K562 (cell line): ENCODE data around the gene IMPG1. TPM values are rescaled to one million over a fixed set of nuclear protein-coding genes. Genes with fewer than 3 reads are reported as not detected.

Experiments used
- ATAC-seq: fragments of 200-7000 bp; cut with Tn5 transposase; 3 replicates; pipeline ENCODE4 v1.9.1; 2020; ENCODE audit warnings: moderate library complexity
- BruUV-seq: library from RNA; stranded (reverse); fragments of 400-500 nt; replicated peaks from 2 replicates; lab custom pipeline; 2021; lab: Mats Ljungman, UMichigan
- CTCF ChIA-PET: fragments of 300-600 bp; formaldehyde crosslinking; extraction: SDS; loops from one replicate; lab custom pipeline; 2021; ENCODE audit warnings: low intra/inter-chr PET ratio; lab: Yijun Ruan, JAX
- POLR2A ChIA-PET: fragments of 300-600, 350-650 bp; sonication (Branson Sonifier 250); formaldehyde crosslinking; extraction: SDS; loops from one replicate; lab custom pipeline; 2021; ENCODE audit warnings: antibody characterized with exemption, inconsistent platforms; lab: Yijun Ruan, JAX
- DNase-seq, 4 experiments: peaks; one replicate each; pipeline versions ENCODE4 v3.0.0 to v3.0.0-alpha.2; 2011 to 2018; ENCODE audit warnings: low spot score in 3 of 4, mixed read lengths in 3 of 4; ENCODE audit errors: extremely low read depth in 1 of 4
- FAIRE-seq: peaks from 2 replicates; lab custom pipeline; 2011; peaks lifted over from hg19 to GRCh38; lab: Jason Lieb, UNC
- H2AFZ ChIP-seq: 2 replicates; pipeline ENCODE4 v1.6.0; 2011; ENCODE audit warnings: low read depth, low read length, control low read depth, inconsistent platforms
- H3K27ac ChIP-seq: fragments of 200-600 bp; 3 replicates; pipeline ENCODE4 v1.8.0; 2011; ENCODE audit warnings: low read depth, mild to moderate bottlenecking, control low read depth, inconsistent platforms, low read length, moderate library complexity, mixed read lengths; ENCODE audit errors: extremely low read depth
- H3K27me3 ChIP-seq, 2 experiments: fragments of 300-600 bp in 1 of 2; 2 replicates in 1 of 2; 3 replicates in 1 of 2; pipeline versions ENCODE4 v1.6.0 to v1.8.0; 2011; ENCODE audit warnings: inconsistent platforms in 2 of 2, low read length in 2 of 2, mild to moderate bottlenecking in 1 of 2, mixed read lengths in 1 of 2, moderate library complexity in 1 of 2; ENCODE audit not compliant: control insufficient read depth in 2 of 2, insufficient read depth in 2 of 2
- H3K36me3 ChIP-seq: fragments of 300-600 bp; 3 replicates; pipeline ENCODE4 v1.8.0; 2011; ENCODE audit warnings: mild to moderate bottlenecking, low read length, inconsistent platforms; ENCODE audit not compliant: control insufficient read depth, insufficient read depth
- H3K4me1 ChIP-seq, 2 experiments: fragments of 200-600 bp in 1 of 2; replicated peaks in 1 of 2; 2 replicates in 1 of 2; 3 replicates in 1 of 2; pipeline versions ENCODE4 v1.5.1 to v1.8.0; 2011; ENCODE audit warnings: inconsistent platforms in 2 of 2, low read length in 2 of 2, mild to moderate bottlenecking in 1 of 2, mixed read lengths in 1 of 2, moderate library complexity in 1 of 2; ENCODE audit not compliant: control insufficient read depth in 2 of 2, insufficient read depth in 2 of 2
- H3K4me2 ChIP-seq: 2 replicates; pipeline ENCODE4 v1.6.1; 2011; ENCODE audit warnings: low read length, control low read depth, inconsistent platforms, mixed read lengths; ENCODE audit not compliant: insufficient read depth
- H3K4me3 ChIP-seq: fragments of 200-600 bp; sonication (generic), shearing (Covaris generic); 2 replicates; pipeline ENCODE4 v1.5.1; 2016; ENCODE audit warnings: control low read depth, inconsistent platforms
- H3K79me2 ChIP-seq: fragments of 200-600 bp; 3 replicates; pipeline ENCODE4 v1.8.0; 2011; ENCODE audit warnings: low read length, inconsistent platforms; ENCODE audit not compliant: control insufficient read depth, insufficient read depth
- H3K9ac ChIP-seq, 2 experiments: 2 replicates each; pipeline versions ENCODE4 v1.6.0 to v1.6.1; 2011; ENCODE audit warnings: low read depth in 2 of 2, low read length in 2 of 2, control low read depth in 1 of 2, inconsistent platforms in 1 of 2, mild to moderate bottlenecking in 1 of 2, mixed read lengths in 1 of 2; ENCODE audit not compliant: insufficient read depth in 1 of 2
- H3K9me1 ChIP-seq: one replicate; pipeline ENCODE4 v1.6.0; 2011; ENCODE audit warnings: inconsistent platforms, mild to moderate bottlenecking, low read length, moderate library complexity; ENCODE audit not compliant: control insufficient read depth, insufficient read depth
- H3K9me3 ChIP-seq: replicated peaks from 2 replicates; pipeline ENCODE4 v1.5.1; 2011; ENCODE audit warnings: low read depth, low read length, inconsistent platforms; ENCODE audit not compliant: control insufficient read depth, insufficient read depth
- H4K20me1 ChIP-seq: replicated peaks from 2 replicates; pipeline ENCODE4 v1.6.1; 2011; ENCODE audit warnings: low read length, inconsistent platforms, mixed read lengths; ENCODE audit not compliant: control insufficient read depth, insufficient read depth
- EGR1 ChIP-seq: fragments of 450-650 bp; conservative IDR thresholded peaks from 2 replicates; pipeline ENCODE4 v1.6.1; 2017; ENCODE audit warnings: mild to moderate bottlenecking
- GABPA ChIP-seq: fragments of 200-800 bp; sonication (Bioruptor generic); conservative IDR thresholded peaks from 2 replicates; pipeline ENCODE4 v1.6.1; 2016; ENCODE audit warnings: low read depth, missing genetic modification characterization, missing compliant biosample characterization
- GATAD2B ChIP-seq: fragments of 450-650 bp; IDR thresholded peaks from 2 replicates; pipeline ENCODE4 v1.6.1; 2017; ENCODE audit warnings: mild to moderate bottlenecking, borderline replicate concordance
- GTF2F1 ChIP-seq: IDR thresholded peaks from 2 replicates; pipeline ENCODE4 v1.6.1; 2011; ENCODE audit warnings: low read depth, low read length, improper control_type of control experiment
- MED1 ChIP-seq: sonication (generic); formaldehyde crosslinking; IDR thresholded peaks from 2 replicates; pipeline ENCODE4 v1.8.1; 2023; ENCODE audit warnings: missing genetic modification reagents, borderline replicate concordance
- NBN ChIP-seq: fragments of 450-650 bp; IDR thresholded peaks from 2 replicates; pipeline ENCODE4 v1.6.1; 2016; ENCODE audit warnings: low read depth, mild to moderate bottlenecking
- PYGO2 ChIP-seq: fragments of 450-650 bp; IDR thresholded peaks from 2 replicates; pipeline ENCODE4 v1.6.1; 2016; ENCODE audit warnings: mild to moderate bottlenecking, missing genetic modification characterization, moderate library complexity, missing compliant biosample characterization
- SRSF3 ChIP-seq: fragments of 200-400 bp; formaldehyde crosslinking; IDR thresholded peaks from 2 replicates; pipeline ENCODE4 v1.6.1; 2016; ENCODE audit warnings: mild to moderate bottlenecking, low read length, moderate library complexity; ENCODE audit not compliant: insufficient read depth
- TEAD4 ChIP-seq, 2 experiments: sonication (generic) in 1 of 2; formaldehyde crosslinking in 1 of 2; IDR thresholded peaks; 2 replicates each; pipeline versions ENCODE4 v1.6.1 to v1.8.0; 2012 to 2022; ENCODE audit warnings: borderline replicate concordance in 1 of 2, inconsistent platforms in 1 of 2, low read length in 1 of 2, mild to moderate bottlenecking in 1 of 2, missing genetic modification reagents in 1 of 2
- ZFP1 ChIP-seq: fragments of 450-650 bp; formaldehyde crosslinking; IDR thresholded peaks from 2 replicates; pipeline ENCODE4 v1.4.0; 2020; ENCODE audit warnings: mild to moderate bottlenecking, mixed read lengths
- ZKSCAN1 ChIP-seq: fragments of 150-350 bp; IDR thresholded peaks from 2 replicates; pipeline ENCODE4 v1.6.1; 2016; ENCODE audit warnings: low read depth, low read length
- ZNF444 ChIP-seq: fragments of 250-450 bp; sonication (Bioruptor Pico); IDR thresholded peaks from 2 replicates; pipeline ENCODE4 v1.4.0; 2020; ENCODE audit warnings: mild to moderate bottlenecking, moderate library complexity
- ZNF639 ChIP-seq, 2 experiments: fragments of 200-800 bp in 1 of 2; sonication (Bioruptor generic) in 1 of 2; sonication (generic) in 1 of 2; formaldehyde crosslinking in 1 of 2; IDR thresholded peaks in 1 of 2; conservative IDR thresholded peaks in 1 of 2; 2 replicates each; pipeline versions ENCODE4 v1.5.0 to v1.6.1; 2016 to 2020; ENCODE audit warnings: missing compliant biosample characterization in 1 of 2, missing genetic modification characterization in 1 of 2, missing genetic modification reagents in 1 of 2
- WGBS: fragments of 100-300 bp; shearing (Covaris generic); methylation state at CpG from one replicate; pipeline ENCODE4 v1.1.6; 2016; ENCODE audit warnings: low coverage, mixed read lengths; ENCODE audit not compliant: insufficient coverage; ENCODE audit errors: missing lambda C conversion rate; 5-methylcytosine and 5-hydroxymethylcytosine counted together
- in situ Hi-C: fragments of 300-500 bp; cut with MboI; formaldehyde crosslinking; loops from 4 replicates; pipeline ENCODE4 v1.15.0; 2018; ENCODE audit warnings: inconsistent platforms, mixed read lengths
- intact Hi-C: fragments of 100-400 bp; cut with micrococcal nuclease; formaldehyde crosslinking; loops from 2 replicates; pipeline ENCODE4 v1.14.2; 2022
- polyA plus RNA-seq, 8 experiments: library from polyadenylated mRNA; depleted of rRNA in 4 of 8; stranded (reverse) in 5 of 8; unstranded in 3 of 8; fragments of >200 nt; fragmentation: Nextera tagmentation in 2 of 8; fragmentation: Illumina TruSeq in 1 of 8; extraction: Ambion mirVana in 2 of 8; extraction: Trizol in 1 of 8; gene quantifications; 2 replicates each; pipeline versions ENCODE4 v1.2.1 to v1.2.3, GENCODE V29; 2011 to 2014; ENCODE audit warnings: inconsistent platforms in 1 of 8, missing spikeins in 1 of 8
- total RNA-seq, 7 experiments: library from RNA; depleted of rRNA in 6 of 7; stranded (reverse); fragments of >200 nt in 6 of 7; fragmentation: Illumina TruSeq in 2 of 7; extraction: Trizol in 2 of 7; gene quantifications; 2 replicates each; pipeline versions ENCODE4 v1.2.1 to v1.2.3, GENCODE V29; 2011 to 2021; ENCODE audit warnings: low replicate concordance in 1 of 7
- TF ChIP-seq, protein P1 (sequence below): fragments of 200-400 bp; formaldehyde crosslinking; IDR thresholded peaks from 2 replicates; pipeline ENCODE4 v1.6.1; 2017; ENCODE audit warnings: mild to moderate bottlenecking, low read depth, low read length, moderate library complexity
- TF ChIP-seq, protein P2 (sequence below), 2 experiments: fragments of 450-650 bp in 1 of 2; sonication (generic) in 1 of 2; formaldehyde crosslinking in 1 of 2; IDR thresholded peaks in 1 of 2; conservative IDR thresholded peaks in 1 of 2; 2 replicates each; pipeline versions ENCODE4 v1.6.1 to v1.8.1; 2016 to 2023; ENCODE audit warnings: mild to moderate bottlenecking in 2 of 2, moderate library complexity in 2 of 2, inconsistent platforms in 1 of 2, missing genetic modification reagents in 1 of 2

Gene IMPG1
- total and polyA plus RNA-seq, 9 of the 15 experiments (the other 6 are each of a cell fraction or from before 2014, with no cell fraction given): not detected

- Histone ChIP-seq H3K4me1 (no peaks in the 10 kb centered on the region; a peak in 1 of 5 replicates), H3K79me2 (no peaks in the 10 kb centered on the region), H4K20me1 (no peaks in the 10 kb centered on the region), H3K4me3 (no peak overlapping the region), H3K9me3 (no peaks in the 10 kb centered on the region), H3K36me3 (no peaks in the 10 kb centered on the region), H3K9ac (no peak overlapping the region), H3K27me3 (no peaks in the 10 kb centered on the region), H3K27ac (no peak overlapping the region), H3K9me1 (no peaks in the 10 kb centered on the region), H3K4me2 (no peak overlapping the region), H2AFZ (no peak overlapping the region)
- no TSS peak for BruUV-seq
- ATAC-seq: no peak
- DNase-seq: no peak
- POLR2A ChIA-PET: interaction anchor here (1.4 kb wide), 1 partner anchor 8 kb away, joined by 3 read pairs; no protein-coding TSS in a partner anchor
- intact Hi-C loops (no loop called here), in situ Hi-C loops (no loop called here)
- no peak for FAIRE-seq
- CTCF ChIA-PET: no interaction called here
- 6% methylated on average over 2 of the region's 2 CpGs for WGBS
- TF ChIP-seq, protein P1, sequence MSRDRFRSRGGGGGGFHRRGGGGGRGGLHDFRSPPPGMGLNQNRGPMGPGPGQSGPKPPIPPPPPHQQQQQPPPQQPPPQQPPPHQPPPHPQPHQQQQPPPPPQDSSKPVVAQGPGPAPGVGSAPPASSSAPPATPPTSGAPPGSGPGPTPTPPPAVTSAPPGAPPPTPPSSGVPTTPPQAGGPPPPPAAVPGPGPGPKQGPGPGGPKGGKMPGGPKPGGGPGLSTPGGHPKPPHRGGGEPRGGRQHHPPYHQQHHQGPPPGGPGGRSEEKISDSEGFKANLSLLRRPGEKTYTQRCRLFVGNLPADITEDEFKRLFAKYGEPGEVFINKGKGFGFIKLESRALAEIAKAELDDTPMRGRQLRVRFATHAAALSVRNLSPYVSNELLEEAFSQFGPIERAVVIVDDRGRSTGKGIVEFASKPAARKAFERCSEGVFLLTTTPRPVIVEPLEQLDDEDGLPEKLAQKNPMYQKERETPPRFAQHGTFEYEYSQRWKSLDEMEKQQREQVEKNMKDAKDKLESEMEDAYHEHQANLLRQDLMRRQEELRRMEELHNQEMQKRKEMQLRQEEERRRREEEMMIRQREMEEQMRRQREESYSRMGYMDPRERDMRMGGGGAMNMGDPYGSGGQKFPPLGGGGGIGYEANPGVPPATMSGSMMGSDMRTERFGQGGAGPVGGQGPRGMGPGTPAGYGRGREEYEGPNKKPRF: no peak
- TF ChIP-seq GTF2F1: no peak
- TF ChIP-seq GABPA: no peak
- no peak for TF ChIP-seq ZNF639 (CRISPR knock-in tag; conservative IDR thresholded peaks at IDR 0.05 in 1 of 2, IDR thresholded peaks at IDR 0.05 in 1 of 2)
- TF ChIP-seq NBN: no peak
- TF ChIP-seq TEAD4 (IDR thresholded peaks at IDR 0.05; ENCODE audit: low read length): no peak
- TF ChIP-seq TEAD4 (CRISPR knock-in tag; IDR thresholded peaks at IDR 0.05; ENCODE audit: borderline replicate concordance): no peak
- no peak for TF ChIP-seq ZFP1 (CRISPR knock-in tag)
- no peak for TF ChIP-seq ZKSCAN1
- no peak for TF ChIP-seq MED1 (CRISPR knock-in tag)
- no peak for TF ChIP-seq EGR1
- TF ChIP-seq GATAD2B: no peak
- TF ChIP-seq SRSF3: no peak
- TF ChIP-seq, protein P2, sequence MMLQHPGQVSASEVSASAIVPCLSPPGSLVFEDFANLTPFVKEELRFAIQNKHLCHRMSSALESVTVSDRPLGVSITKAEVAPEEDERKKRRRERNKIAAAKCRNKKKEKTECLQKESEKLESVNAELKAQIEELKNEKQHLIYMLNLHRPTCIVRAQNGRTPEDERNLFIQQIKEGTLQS (IDR thresholded peaks at IDR 0.05): no peak
- TF ChIP-seq, protein P2 (CRISPR knock-in tag; conservative IDR thresholded peaks at IDR 0.05): no peak
- TF ChIP-seq ZNF444 (CRISPR knock-in tag): no peak
- no peak for TF ChIP-seq PYGO2 (tag)
Observed at GRCh38 chr6:75884822-75885221, 187.6 kb downstream of the IMPG1 start.
